HG02798 (cell line): ENCODE results near the gene EP400.

Source experiments
- ATAC-seq: cut with Tn5 transposase; IDR thresholded peaks from one replicate; pipeline ENCODE4 v1.9.1; 2021; ENCODE audit warnings: mild to moderate bottlenecking; ENCODE audit not compliant: unreplicated experiment, poor library complexity

Gene EP400

GRCh38 chr12:131912518-131913274 lies 37.0 kb upstream of the EP400 start:
- no peak for ATAC-seq

GRCh38 chr12:131913666-131914065 lies 36.1 kb upstream of the EP400 start:
- no peak for ATAC-seq

- ATAC-seq: no peak
These were observed 35.5 kb upstream of the EP400 start for GRCh38 chr12:131914179-131914702.

GRCh38 chr12:131915000-131915689 lies 34.6 kb upstream of the EP400 start:
- no peak for ATAC-seq

- no peak for ATAC-seq
These were observed 33.9 kb upstream of the EP400 start for GRCh38 chr12:131915823-131916222.

GRCh38 chr12:131916306-131917138 lies 33.2 kb upstream of the EP400 start:
- ATAC-seq: no peak

GRCh38 chr12:131917139-131917710 lies 32.5 kb upstream of the EP400 start:
- no peak for ATAC-seq

- no peak for ATAC-seq
These were observed 31.9 kb upstream of the EP400 start for GRCh38 chr12:131917711-131918306.

- ATAC-seq: no peak
These were observed 31.3 kb upstream of the EP400 start for GRCh38 chr12:131918311-131919050.

GRCh38 chr12:131919051-131919347 lies 30.7 kb upstream of the EP400 start:
- ATAC-seq: no peak

GRCh38 chr12:131919366-131920156 lies 30.2 kb upstream of the EP400 start:
- no peak for ATAC-seq

GRCh38 chr12:131920157-131920508 lies 29.6 kb upstream of the EP400 start:
- ATAC-seq: no peak

- ATAC-seq: no peak
These were observed 28.6 kb upstream of the EP400 start for GRCh38 chr12:131920902-131921840.

GRCh38 chr12:131921866-131922769 lies 27.6 kb upstream of the EP400 start:
- no peak for ATAC-seq

- ATAC-seq: no peak
These were observed 27.0 kb upstream of the EP400 start for GRCh38 chr12:131922772-131923171.

GRCh38 chr12:131923260-131923659 lies 26.5 kb upstream of the EP400 start:
- peak; percentile 80 for ATAC-seq
